GM21423 (cell line): Measurements from ENCODE around the gene SCN8A.
"Not testable (repeated sequence)": the region's sequence is repeated elsewhere in the genome, so short reads cannot be mapped to it uniquely, and the experiment has no call there.

Experiments
- ATAC-seq: cut with Tn5 transposase; IDR thresholded peaks from one replicate; pipeline ENCODE4 v1.9.1; 2021; ENCODE audit warnings: mild to moderate bottlenecking, moderate library complexity; ENCODE audit not compliant: unreplicated experiment

Gene SCN8A

DNA sequence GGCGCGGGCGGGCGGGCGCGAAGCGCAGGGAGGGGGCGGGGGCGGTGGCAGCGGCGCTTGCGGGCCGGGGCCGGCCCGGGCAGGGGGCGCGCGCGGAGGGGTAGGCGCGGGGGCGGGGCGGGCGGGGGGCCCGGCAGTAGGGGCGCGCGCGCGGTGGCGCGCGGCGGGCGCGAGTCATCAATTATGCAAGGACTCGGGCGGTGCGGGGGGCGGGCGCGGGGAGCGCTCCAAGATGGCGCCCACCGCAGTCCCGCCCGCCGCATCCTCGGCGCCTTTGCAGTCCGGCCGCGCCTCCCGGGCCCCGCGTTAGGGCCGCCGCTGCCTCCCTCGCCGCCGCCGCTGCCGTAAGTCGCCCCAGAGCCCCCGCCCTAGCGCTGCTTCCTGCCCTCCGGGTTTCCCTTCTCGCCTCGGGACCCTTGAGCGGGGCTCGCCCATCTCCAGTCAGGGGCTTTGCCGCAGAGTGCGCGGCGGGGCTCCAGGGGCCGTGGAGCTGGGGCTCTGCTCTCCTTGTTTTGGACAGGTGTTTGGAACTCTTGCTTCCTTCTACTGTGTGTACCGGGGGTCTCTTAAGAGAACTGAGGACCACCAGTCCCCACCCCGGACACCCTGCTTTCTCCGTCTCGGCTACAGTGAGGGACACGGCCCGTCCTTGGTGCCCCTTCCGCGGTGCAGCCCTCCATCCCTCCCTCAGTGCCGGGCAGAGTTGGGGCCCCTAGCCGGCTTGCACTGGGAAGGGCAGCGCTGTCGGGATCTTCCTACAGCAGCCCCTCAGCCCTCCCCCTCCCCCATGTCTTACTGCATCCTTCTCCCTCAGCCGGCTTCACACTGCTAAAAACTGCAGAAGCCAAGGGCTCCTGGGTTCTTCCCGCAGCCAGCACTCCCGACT, at the start of gene SCN8A:
Gene SCN8A (plus strand): TSS at position 218 of the 886 bp plus-strand sequence. CDS start 71,585 bp downstream, outside the sequence.
- ATAC-seq, result no peak

- no peak for ATAC-seq
These were observed 44.9 kb upstream of the SCN8A start for GRCh38 chr12:51546097-51546496.

- ATAC-seq, result no peak
These were observed 43.4 kb upstream of the SCN8A start for GRCh38 chr12:51547606-51548005.

DNA sequence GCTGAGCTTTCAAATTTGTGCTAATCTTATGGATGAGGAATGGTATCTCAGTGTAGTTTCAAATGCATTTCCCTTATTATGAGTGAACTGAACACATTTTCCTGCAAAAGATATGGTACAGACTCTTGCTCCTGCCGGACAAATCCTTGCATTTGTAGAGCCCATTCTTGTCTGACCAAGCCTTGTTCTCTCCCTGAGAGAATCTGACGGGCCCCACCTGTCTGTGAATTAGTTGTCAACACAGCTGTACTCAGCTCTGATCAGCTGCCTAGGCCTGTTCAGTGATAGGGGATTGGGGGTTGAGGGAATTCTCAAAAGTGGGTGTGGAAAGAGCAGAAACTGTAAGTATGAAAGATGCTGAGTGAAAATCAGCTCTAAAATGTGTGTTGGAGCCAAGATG, 42.8 kb upstream of the SCN8A start:
- ATAC-seq, result no peak

DNA sequence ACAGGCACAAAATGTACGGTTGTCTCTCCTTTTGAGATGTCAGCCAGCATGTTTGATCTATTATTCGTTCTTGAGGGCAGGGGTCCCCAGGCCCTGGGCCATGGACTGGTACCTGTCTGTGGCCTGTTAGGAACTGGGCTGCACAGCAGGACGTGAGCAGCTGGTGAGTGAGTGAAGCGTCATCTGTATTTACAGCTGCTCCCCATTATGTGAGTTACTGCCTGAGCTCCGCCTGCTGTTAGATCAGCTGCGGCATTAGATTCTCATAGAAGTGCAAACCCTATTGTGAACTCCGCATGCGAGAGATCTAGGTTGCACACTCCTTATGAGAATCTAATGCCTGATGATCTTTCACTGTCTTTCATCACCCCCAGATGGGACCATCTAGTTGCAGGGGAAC, 41.4 kb upstream of the SCN8A start:
- no peak for ATAC-seq

DNA sequence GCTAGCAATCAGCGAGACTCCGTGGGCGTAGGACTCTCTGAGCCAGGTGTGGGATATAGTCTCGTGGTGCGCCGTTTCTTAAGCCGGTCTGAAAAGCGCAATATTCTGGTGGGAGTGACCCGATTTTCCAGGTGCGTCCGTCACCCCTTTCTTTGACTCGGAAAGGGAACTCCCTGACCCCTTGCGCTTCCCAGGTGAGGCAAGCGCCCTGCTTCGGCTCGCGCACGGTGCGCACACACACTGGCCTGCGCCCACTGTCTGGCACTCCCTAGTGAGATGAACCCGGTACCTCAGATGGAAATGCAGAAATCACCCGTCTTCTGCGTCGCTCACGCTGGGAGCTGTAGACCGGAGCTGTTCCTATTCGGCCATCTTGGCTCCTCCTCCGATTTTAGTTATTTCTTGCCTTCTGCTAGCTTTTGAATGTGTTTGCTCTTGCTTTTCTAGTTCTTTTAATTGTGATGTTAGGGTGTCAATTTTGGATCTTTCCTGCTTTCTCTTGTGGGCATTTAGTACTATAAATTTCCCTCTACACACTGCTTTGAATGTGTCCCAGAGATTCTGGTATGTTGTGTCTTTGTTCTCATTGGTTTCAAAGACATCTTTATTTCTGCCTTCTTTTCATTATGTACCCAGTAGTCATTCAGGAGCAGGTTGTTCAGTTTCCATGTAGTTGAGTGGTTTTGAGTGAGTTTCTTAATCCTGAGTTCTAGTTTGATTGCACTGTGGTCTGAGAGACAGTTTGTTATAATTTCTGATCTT, 22.6 kb upstream of the SCN8A start:
- ATAC-seq, result not testable (repeated sequence)

DNA sequence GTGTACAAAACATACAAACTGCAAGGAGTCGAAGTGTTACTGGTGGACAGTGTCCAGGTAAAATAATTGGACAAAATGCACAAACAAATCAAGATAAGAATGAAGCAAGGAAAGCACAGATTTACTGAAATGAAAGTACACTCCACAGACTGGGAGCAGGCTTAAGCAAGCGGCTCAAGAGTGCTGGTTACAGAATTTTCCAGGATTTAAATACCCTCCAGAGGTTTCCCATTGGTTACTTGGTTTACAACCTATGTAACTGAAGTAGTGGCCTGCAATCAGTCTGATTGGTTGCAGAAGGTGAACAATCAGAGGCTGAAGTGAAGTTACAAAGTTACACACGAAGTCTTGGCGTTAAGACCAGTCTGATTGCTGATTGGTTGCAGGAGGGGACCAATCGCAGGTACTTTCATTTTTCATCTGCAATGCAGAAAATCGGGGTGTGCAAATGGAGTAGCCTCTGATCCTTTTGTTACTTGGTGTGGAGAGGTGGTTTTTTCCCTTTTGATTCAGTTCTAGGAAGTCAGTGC, 11.6 kb upstream of the SCN8A start:
- ATAC-seq, result no peak

- ATAC-seq, result no peak
These were observed 2.0 kb upstream of the SCN8A start for GRCh38 chr12:51589060-51589459.

DNA sequence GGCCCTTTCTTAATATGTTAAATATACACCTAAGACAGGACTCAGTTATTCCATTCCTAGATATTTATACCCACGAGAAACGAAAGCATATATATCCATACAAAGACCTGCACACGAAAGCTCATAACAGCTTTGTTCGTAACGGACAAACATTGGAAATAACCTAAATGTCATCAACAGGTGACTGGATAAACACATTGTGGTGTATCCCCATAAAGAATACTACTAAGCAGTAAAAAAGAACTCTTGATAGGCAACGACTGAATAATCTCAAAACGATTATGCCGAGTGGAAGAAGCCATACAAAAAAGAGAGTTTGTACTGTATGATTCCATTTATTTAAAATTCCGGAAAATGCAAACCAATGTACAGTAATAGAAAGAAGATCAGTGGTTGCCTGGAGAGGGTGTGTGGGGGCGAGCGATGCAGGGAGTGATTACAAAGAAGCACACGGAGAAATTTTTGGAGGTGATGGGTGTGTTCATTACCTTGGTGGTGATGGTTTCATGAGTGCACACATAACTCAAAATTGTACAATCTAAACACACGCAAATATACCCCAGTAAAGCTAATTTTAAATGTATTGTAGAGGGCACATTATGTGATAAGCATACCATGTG, 1.4 kb upstream of the SCN8A start:
- ATAC-seq, result no peak

- no peak for ATAC-seq
These were observed 552 bp upstream of the SCN8A start for GRCh38 chr12:51590347-51591015.

DNA sequence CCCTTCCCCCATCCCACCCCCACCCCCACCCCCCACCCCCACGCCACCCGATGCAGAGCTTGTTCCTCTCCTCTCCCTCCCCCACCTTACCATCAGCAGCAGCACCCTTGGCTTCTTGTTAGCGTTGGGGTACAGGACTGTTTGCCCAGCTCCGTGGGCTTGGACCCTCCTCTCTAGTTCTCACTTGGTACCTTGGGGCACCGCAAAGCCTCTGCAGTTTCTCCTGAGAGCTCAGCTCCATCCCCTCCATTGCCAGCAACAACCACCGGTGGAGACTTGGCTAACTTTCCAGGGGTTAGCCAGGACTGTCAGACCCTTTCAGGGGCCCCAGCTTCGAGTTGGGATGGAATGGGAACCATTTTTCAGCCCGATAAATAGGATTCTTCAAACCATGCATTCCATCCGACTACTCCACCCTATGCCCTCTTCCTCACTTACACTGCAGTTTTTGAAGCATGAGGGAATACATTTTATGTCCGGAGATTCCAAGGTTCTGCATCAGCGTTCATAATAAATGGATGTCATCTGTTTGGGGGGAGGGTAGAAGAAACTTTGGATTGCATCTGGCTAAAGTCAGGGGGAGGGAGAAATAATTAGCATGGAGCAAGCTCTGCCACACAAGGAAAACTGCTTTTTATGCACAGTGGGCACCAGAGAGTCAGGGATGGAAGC, 1.1 kb downstream of the SCN8A start:
- ATAC-seq, result no peak

- ATAC-seq, result no peak
These were observed 2.0 kb downstream of the SCN8A start for GRCh38 chr12:51593021-51593420.

GRCh38 chr12:51593539-51593938, 2.5 kb downstream of the SCN8A start:
- ATAC-seq, result no peak

- ATAC-seq, result no peak
These were observed 7.1 kb downstream of the SCN8A start for GRCh38 chr12:51598156-51598555.

GRCh38 chr12:51600721-51601120, 9.7 kb downstream of the SCN8A start:
- no peak for ATAC-seq

DNA sequence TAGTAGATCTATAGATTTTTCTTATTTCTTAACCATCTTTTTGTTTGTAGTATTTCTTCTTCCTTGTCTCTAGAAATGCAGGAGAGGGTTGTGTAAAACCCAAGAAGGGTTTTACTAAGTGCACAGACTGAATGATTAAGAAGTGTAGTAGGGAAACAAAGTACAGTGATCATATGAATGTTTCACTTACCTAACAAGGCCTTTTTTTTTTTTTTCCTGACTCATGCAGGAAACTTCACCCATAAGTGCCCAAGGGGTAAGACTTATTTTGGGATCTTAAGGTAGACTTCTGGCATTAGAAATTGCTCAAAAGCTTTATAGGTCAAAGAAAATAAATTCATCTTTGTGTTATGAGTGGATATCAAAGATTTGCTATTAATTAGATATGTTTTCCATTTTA, 10.2 kb downstream of the SCN8A start:
- ATAC-seq, result no peak

DNA sequence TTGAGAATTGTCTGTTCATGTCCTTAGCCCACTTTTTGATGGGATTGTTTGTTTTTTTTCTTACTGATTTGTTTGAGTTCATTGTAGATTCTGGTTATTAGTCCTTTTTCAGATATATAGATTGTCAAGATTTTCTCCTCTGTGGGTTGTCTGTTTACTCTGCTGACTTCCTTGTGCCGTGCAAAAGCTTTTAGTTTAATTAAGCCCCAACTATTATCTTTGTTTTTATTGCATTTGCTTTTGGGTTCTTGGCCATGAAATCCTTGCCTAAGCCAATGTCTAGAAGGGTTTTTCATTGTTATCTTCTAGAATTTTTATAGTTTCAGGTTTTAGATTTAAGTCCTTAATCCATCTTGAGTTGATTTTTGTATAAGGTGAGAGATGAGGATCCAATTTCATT, 14.9 kb downstream of the SCN8A start:
- not testable (repeated sequence) for ATAC-seq

- not testable (repeated sequence) for ATAC-seq
These were observed 16.2 kb downstream of the SCN8A start for GRCh38 chr12:51607197-51607596.

DNA sequence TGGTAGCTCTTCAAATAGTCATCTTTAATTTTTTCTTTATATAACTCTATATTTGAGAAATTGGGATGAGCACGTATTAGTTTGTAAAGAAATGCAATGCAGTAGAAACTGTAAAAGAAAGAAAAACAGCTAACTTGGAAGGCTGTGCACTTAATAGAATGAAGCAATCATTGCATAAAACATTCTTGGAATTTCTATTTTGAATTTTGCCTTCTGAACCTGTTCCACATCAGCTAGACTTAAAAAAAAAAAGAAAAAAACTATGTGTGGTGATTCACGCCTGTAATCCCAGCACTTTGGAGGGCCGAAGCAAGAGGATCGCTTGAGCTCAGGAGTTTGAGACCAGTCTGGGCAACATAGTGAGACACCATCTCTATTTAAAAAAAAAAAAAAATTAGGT, 29.4 kb downstream of the SCN8A start:
- ATAC-seq, result no peak
